ENCODE measurements around the gene PLEKHA1. TPM values are rescaled to one million over a fixed set of nuclear protein-coding genes. Genes with fewer than 3 reads are reported as not detected.

PLEKHA1 gene
- total RNA-seq, 2 donors from 2014 or later, result 24.2 to 35.2 TPM

- no peak overlapping the region for H3K4me3 ChIP-seq
- intact Hi-C loops (cut with DNase I), result no loop called here
- 93% methylated on average over 2 of the region's 2 CpGs for WGBS
These were observed 20.1 kb upstream of the PLEKHA1 start for GRCh38 chr10:122354383-122354782.

GRCh38 chr10:122357685-122358084 is 16.8 kb upstream of the PLEKHA1 start:
- Histone ChIP-seq H3K9me3 (no peaks in the 10 kb centered on the region), H3K27me3 (replicated peaks; ENCODE audit: insufficient read depth) (no peaks in the 10 kb centered on the region), H3K4me1 (replicated peaks) (no peaks in the 10 kb centered on the region), H3K4me3 (no peak overlapping the region), H3K27ac (no peak overlapping the region), H3K36me3 (no peaks in the 10 kb centered on the region)
- TF ChIP-seq POLR2AphosphoS5 (IDR thresholded peaks at IDR 0.05), result no peak
- TF ChIP-seq POLR2A (IDR thresholded peaks at IDR 0.05), result no peak
- no peak for TF ChIP-seq CTCF (IDR thresholded peaks at IDR 0.05)
- DNase-seq (ENCODE audit: low spot score), result no peak
- 91% methylated on average over 4 of the region's 4 CpGs for whole genome bisulfite sequencing
- intact Hi-C loops (cut with DNase I), result no loop called here

More at GRCh38 chr10:122354383-122354782, 20.1 kb upstream of the PLEKHA1 start:
- H3K4me1 ChIP-seq (replicated peaks), result no peaks in the 10 kb centered on the region
- no peak overlapping the region for H3K27ac ChIP-seq
- H3K27me3 ChIP-seq (replicated peaks; ENCODE audit: insufficient read depth), result no peaks in the 10 kb centered on the region
- TF ChIP-seq POLR2A (IDR thresholded peaks at IDR 0.05), result no peak
- no peak for TF ChIP-seq POLR2AphosphoS5 (IDR thresholded peaks at IDR 0.05)
- TF ChIP-seq CTCF (IDR thresholded peaks at IDR 0.05), result no peak
- DNase-seq (ENCODE audit: low spot score), result no peak
- no peaks in the 10 kb centered on the region for H3K9me3 ChIP-seq
- H3K36me3 ChIP-seq, result no peaks in the 10 kb centered on the region

- no peaks in the 10 kb centered on the region for H3K27me3 ChIP-seq (replicated peaks; ENCODE audit: insufficient read depth)
- no peaks in the 10 kb centered on the region for H3K4me1 ChIP-seq (replicated peaks)
- H3K9me3 ChIP-seq, result no peaks in the 10 kb centered on the region
- 86% methylated on average over 2 of the region's 2 CpGs for WGBS
- H3K36me3 ChIP-seq, result no peaks in the 10 kb centered on the region
- no peak overlapping the region for H3K4me3 ChIP-seq
- intact Hi-C loops (cut with DNase I), result no loop called here
- H3K27ac ChIP-seq, result no peak overlapping the region
- no peak for TF ChIP-seq POLR2AphosphoS5 (IDR thresholded peaks at IDR 0.05)
- TF ChIP-seq CTCF (IDR thresholded peaks at IDR 0.05), result no peak
- no peak for TF ChIP-seq POLR2A (IDR thresholded peaks at IDR 0.05)
- no peak for DNase-seq (ENCODE audit: low spot score)
These were observed 14.9 kb upstream of the PLEKHA1 start for GRCh38 chr10:122359621-122360020.

GRCh38 chr10:122361046-122361445 is 13.5 kb upstream of the PLEKHA1 start:
- Histone ChIP-seq H3K36me3 (no peaks in the 10 kb centered on the region), H3K4me1 (replicated peaks) (no peaks in the 10 kb centered on the region), H3K4me3 (no peak overlapping the region), H3K27ac (no peak overlapping the region), H3K9me3 (no peaks in the 10 kb centered on the region), H3K27me3 (replicated peaks; ENCODE audit: insufficient read depth) (no peaks in the 10 kb centered on the region)
- no peak for DNase-seq (ENCODE audit: low spot score)
- intact Hi-C loops (cut with DNase I), result no loop called here
- TF ChIP-seq POLR2A (IDR thresholded peaks at IDR 0.05) (no peak), POLR2AphosphoS5 (IDR thresholded peaks at IDR 0.05) (no peak), CTCF (IDR thresholded peaks at IDR 0.05) (no peak)
- 100% methylated on average over 1 of the region's 1 CpG for WGBS

GRCh38 chr10:122362031-122362592 is 12.4 kb upstream of the PLEKHA1 start:
- WGBS, result 93% methylated on average over 4 of the region's 4 CpGs

More at GRCh38 chr10:122362031-122362592, 12.4 kb upstream of the PLEKHA1 start:
- DNase-seq (ENCODE audit: low spot score), result no peak
- intact Hi-C loops (cut with DNase I), result no loop called here
- no peak overlapping the region for H3K4me3 ChIP-seq
- TF ChIP-seq POLR2AphosphoS5 (IDR thresholded peaks at IDR 0.05), result no peak
- no peak for TF ChIP-seq CTCF (IDR thresholded peaks at IDR 0.05)
- no peak for TF ChIP-seq POLR2A (IDR thresholded peaks at IDR 0.05)
- no peak overlapping the region for H3K27ac ChIP-seq
- no peaks in the 10 kb centered on the region for H3K9me3 ChIP-seq
- no peaks in the 10 kb centered on the region for H3K36me3 ChIP-seq
- H3K4me1 ChIP-seq (replicated peaks), result no peaks in the 10 kb centered on the region
- no peaks in the 10 kb centered on the region for H3K27me3 ChIP-seq (replicated peaks; ENCODE audit: insufficient read depth)

All from prostate gland (tissue), 2 donors.